ENCODE measurements around the gene GJD3.

DNA sequence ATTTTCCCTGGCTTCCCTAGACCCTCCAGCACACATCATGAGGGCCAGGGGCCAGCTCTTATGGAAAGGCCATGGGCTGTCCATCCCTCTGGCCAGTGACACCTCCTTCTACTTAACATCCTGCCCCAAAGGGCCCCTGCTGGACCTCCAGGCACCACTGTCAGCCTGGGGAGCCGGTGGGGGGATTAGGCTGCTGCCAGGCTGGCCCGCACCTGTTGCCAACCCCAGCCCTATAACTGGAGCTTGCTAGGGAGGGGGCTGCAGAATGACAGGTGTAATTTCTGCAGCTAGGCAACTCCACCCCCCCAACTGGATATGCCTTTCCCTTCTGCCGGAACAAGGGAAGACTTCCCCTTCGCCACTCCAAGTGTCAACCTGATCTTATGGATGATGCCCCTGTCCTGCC is 43.0 kb downstream of the GJD3 start:
- TF ChIP-seq, protein P1, sequence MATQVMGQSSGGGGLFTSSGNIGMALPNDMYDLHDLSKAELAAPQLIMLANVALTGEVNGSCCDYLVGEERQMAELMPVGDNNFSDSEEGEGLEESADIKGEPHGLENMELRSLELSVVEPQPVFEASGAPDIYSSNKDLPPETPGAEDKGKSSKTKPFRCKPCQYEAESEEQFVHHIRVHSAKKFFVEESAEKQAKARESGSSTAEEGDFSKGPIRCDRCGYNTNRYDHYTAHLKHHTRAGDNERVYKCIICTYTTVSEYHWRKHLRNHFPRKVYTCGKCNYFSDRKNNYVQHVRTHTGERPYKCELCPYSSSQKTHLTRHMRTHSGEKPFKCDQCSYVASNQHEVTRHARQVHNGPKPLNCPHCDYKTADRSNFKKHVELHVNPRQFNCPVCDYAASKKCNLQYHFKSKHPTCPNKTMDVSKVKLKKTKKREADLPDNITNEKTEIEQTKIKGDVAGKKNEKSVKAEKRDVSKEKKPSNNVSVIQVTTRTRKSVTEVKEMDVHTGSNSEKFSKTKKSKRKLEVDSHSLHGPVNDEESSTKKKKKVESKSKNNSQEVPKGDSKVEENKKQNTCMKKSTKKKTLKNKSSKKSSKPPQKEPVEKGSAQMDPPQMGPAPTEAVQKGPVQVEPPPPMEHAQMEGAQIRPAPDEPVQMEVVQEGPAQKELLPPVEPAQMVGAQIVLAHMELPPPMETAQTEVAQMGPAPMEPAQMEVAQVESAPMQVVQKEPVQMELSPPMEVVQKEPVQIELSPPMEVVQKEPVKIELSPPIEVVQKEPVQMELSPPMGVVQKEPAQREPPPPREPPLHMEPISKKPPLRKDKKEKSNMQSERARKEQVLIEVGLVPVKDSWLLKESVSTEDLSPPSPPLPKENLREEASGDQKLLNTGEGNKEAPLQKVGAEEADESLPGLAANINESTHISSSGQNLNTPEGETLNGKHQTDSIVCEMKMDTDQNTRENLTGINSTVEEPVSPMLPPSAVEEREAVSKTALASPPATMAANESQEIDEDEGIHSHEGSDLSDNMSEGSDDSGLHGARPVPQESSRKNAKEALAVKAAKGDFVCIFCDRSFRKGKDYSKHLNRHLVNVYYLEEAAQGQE (IDR thresholded peaks at IDR 0.05; ENCODE audit: unreplicated experiment): no peak
- TF ChIP-seq, protein P2, sequence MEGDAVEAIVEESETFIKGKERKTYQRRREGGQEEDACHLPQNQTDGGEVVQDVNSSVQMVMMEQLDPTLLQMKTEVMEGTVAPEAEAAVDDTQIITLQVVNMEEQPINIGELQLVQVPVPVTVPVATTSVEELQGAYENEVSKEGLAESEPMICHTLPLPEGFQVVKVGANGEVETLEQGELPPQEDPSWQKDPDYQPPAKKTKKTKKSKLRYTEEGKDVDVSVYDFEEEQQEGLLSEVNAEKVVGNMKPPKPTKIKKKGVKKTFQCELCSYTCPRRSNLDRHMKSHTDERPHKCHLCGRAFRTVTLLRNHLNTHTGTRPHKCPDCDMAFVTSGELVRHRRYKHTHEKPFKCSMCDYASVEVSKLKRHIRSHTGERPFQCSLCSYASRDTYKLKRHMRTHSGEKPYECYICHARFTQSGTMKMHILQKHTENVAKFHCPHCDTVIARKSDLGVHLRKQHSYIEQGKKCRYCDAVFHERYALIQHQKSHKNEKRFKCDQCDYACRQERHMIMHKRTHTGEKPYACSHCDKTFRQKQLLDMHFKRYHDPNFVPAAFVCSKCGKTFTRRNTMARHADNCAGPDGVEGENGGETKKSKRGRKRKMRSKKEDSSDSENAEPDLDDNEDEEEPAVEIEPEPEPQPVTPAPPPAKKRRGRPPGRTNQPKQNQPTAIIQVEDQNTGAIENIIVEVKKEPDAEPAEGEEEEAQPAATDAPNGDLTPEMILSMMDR (conservative IDR thresholded peaks at IDR 0.05; ENCODE audit: low read depth in 2 of 2): no peak
- TF ChIP-seq EZH2 (IDR thresholded peaks at IDR 0.05; ENCODE audit: low read depth, unreplicated experiment): no peak
- no peak for TF ChIP-seq CREB1 (CRISPR knock-in tag; IDR thresholded peaks at IDR 0.05; ENCODE audit: low read depth)
- no peak for TF ChIP-seq JUNB (IDR thresholded peaks at IDR 0.05; ENCODE audit: unreplicated experiment)
- no peak for TF ChIP-seq POLR2AphosphoS5 (IDR thresholded peaks at IDR 0.05; ENCODE audit: low read depth)
- no peak for TF ChIP-seq EZH2phosphoT487 (IDR thresholded peaks at IDR 0.05; ENCODE audit: unreplicated experiment)
- TF ChIP-seq ZNF331 (CRISPR knock-in tag; IDR thresholded peaks at IDR 0.05; ENCODE audit: low read depth): no peak

Measured in GM23338 (cell line).